ENCODE results near the gene UBR2.

- no peak for TF ChIP-seq POLR2A (IDR thresholded peaks at IDR 0.05)
- TF ChIP-seq, protein P1, sequence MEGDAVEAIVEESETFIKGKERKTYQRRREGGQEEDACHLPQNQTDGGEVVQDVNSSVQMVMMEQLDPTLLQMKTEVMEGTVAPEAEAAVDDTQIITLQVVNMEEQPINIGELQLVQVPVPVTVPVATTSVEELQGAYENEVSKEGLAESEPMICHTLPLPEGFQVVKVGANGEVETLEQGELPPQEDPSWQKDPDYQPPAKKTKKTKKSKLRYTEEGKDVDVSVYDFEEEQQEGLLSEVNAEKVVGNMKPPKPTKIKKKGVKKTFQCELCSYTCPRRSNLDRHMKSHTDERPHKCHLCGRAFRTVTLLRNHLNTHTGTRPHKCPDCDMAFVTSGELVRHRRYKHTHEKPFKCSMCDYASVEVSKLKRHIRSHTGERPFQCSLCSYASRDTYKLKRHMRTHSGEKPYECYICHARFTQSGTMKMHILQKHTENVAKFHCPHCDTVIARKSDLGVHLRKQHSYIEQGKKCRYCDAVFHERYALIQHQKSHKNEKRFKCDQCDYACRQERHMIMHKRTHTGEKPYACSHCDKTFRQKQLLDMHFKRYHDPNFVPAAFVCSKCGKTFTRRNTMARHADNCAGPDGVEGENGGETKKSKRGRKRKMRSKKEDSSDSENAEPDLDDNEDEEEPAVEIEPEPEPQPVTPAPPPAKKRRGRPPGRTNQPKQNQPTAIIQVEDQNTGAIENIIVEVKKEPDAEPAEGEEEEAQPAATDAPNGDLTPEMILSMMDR (IDR thresholded peaks at IDR 0.05): no peak
Measured at GRCh38 chr6:42707595-42707994, 143.8 kb downstream of the UBR2 start.

All from lower leg skin (tissue), 3 donors.